ENCODE data around the gene DCBLD1.
"Not testable (repeated sequence)": the region's sequence is repeated elsewhere in the genome, so short reads cannot be mapped to it uniquely, and the experiment has no call there.

DCBLD1 gene

GRCh38 chr6:117497237-117497636 lies 14.8 kb downstream of the DCBLD1 start:
- no peak for DNase-seq (ENCODE audit: low read depth in 1 of 2, low spot score in 1 of 2)

GRCh38 chr6:117498159-117498558 lies 15.7 kb downstream of the DCBLD1 start:
- DNase-seq (ENCODE audit: low read depth in 1 of 2, low spot score in 1 of 2) = no peak

- no peak for DNase-seq (ENCODE audit: low read depth in 1 of 2, low spot score in 1 of 2)
These were observed 19.2 kb downstream of the DCBLD1 start for GRCh38 chr6:117501722-117502121.

DNA sequence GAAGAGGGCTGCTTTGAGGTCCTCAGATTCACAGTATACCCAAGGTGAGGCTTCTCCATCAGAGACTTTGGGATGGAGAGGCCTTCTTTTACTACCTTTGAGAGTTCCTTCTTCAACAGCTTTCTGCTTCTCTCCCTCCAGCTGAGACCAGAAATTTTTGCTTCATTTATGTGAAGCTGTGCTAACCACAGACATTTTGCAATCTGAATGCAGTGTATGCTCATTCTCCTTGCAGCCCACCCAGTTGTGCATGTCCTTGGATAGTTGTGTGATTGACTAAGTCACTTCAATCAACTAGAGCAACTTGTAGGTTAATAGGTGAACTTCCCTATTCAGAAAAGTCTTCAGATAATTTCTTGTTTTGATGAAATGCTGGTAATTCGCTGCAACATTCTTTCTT lies 20.1 kb downstream of the DCBLD1 start:
- no peak for DNase-seq (ENCODE audit: low read depth in 1 of 2, low spot score in 1 of 2)

GRCh38 chr6:117503211-117503610 lies 20.7 kb downstream of the DCBLD1 start:
- no peak for DNase-seq (ENCODE audit: low read depth in 1 of 2, low spot score in 1 of 2)

DNA sequence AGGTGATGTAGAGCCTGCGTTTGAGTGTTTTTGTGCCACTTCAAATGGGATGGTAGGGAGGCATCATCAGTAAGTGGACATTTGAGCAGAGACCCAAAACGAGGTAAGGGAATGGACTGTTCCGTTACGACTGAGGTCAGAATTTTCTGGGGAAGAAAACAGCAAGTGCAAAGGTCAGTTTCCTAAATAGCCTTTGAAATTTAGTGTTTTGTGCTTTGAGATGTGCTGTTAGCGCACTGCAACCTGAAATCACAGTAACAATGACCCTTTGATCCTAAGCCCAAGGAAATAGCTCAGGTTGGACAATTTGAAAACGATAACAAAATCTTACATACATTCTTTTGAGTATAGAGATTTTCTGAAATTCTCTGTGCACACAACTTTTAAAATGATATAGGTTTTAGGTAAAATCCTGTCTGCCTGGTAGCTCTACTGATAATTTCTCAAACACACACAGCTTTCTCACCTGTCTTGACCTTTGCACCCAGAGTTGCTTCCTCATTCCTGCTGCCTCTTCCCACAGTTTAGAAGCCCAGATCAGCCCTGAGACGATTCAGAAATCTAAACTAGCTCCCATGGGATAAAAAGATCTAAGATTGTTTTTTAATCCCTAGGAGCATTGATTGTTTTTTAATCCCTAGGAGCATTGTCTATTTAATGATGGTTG lies 22.1 kb downstream of the DCBLD1 start:
- no peak for DNase-seq (ENCODE audit: low read depth in 1 of 2, low spot score in 1 of 2)

- DNase-seq (ENCODE audit: low read depth in 1 of 2, low spot score in 1 of 2) = no peak
These were observed 22.8 kb downstream of the DCBLD1 start for GRCh38 chr6:117505311-117505710.

- no peak for DNase-seq (ENCODE audit: low read depth in 1 of 2, low spot score in 1 of 2)
These were observed 23.8 kb downstream of the DCBLD1 start for GRCh38 chr6:117506180-117506835.

- DNase-seq (ENCODE audit: low read depth in 1 of 2, low spot score in 1 of 2) = no peak
These were observed 24.4 kb downstream of the DCBLD1 start for GRCh38 chr6:117506907-117507306.

GRCh38 chr6:117508450-117508971 lies 26.0 kb downstream of the DCBLD1 start:
- DNase-seq (ENCODE audit: low read depth in 1 of 2, low spot score in 1 of 2) = no peak

GRCh38 chr6:117509021-117509420 lies 26.5 kb downstream of the DCBLD1 start:
- DNase-seq (ENCODE audit: low read depth in 1 of 2, low spot score in 1 of 2) = no peak

- DNase-seq (ENCODE audit: low read depth in 1 of 2, low spot score in 1 of 2) = no peak
These were observed 29.8 kb downstream of the DCBLD1 start for GRCh38 chr6:117512056-117512828.

DNA sequence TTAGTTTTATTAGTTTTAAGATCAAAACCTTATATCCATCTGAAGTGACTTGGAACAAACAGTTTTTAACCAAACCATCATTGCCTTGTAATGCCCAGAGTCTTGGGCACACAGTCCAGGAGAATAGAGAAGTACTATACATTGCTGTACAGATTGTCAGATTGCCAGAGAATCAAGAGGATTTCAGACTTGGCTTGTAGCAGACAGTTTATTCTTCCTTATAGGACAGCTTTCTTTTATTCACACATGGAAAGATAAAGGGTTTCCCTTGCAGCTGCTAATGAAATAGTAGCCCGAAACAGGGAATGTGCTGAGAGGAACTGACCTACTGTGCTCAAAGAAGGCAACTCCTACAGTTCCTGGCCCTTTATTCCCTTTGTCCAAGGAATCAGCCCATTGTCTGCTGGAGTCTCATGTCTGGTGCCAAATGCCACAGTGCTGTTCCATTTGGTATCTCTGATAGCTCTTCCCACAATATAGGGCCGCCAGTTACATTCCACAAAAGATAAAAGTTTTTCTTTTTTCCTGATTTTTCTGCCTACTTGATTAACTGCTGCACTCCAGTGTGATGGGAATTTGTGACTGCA lies 30.6 kb downstream of the DCBLD1 start:
- no peak for DNase-seq (ENCODE audit: low read depth in 1 of 2, low spot score in 1 of 2)

DNA sequence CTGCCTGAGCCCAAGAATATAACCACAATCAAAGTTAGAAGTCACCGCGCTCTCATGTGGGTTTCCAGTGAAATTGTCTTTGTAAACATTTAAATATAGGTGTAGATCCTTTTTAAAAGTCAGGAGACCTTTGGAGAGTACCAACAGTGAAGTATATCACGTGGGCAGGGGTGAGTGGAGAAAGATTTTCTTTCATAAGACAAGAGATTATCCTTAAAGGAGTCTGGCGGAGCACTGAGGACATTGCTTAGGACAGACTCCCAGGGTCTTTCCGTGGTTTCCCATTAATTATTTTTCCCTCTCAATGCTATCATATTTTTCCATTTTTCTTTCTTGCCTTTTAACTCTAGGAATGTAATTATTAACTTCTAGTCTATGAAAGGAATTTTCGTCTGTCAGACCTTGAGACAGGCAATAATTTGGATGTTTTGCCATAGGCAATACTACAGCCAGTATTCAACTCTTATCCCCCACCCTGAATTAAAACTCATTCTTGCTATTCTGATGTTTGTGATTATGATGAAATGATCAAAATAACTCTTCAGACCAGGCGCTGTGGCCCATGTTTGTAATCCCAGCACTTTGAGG lies 31.4 kb downstream of the DCBLD1 start:
- no peak for DNase-seq (ENCODE audit: low read depth in 1 of 2, low spot score in 1 of 2)

- no peak for DNase-seq (ENCODE audit: low read depth in 1 of 2, low spot score in 1 of 2)
These were observed 32.2 kb downstream of the DCBLD1 start for GRCh38 chr6:117514655-117515054.

DNA sequence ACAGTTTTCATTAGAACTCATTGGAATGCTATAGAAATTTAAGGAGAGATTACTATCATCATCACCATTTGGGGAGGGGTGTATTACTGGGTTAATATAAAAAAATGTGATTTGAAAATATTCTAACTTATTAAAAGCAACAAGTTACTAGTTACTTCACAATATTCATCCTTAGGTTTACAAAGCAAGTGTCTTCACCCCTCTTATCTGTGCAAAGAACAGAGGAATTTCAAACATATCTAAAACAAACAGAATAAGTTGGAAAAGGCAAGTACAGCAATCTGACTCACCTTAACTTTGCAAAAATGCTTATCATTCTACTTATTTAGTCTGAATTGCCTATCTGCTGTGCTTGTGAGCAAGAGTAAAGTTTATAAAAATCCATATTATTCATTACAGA lies 32.9 kb downstream of the DCBLD1 start:
- DNase-seq (ENCODE audit: low read depth in 1 of 2, low spot score in 1 of 2) = no peak

DNA sequence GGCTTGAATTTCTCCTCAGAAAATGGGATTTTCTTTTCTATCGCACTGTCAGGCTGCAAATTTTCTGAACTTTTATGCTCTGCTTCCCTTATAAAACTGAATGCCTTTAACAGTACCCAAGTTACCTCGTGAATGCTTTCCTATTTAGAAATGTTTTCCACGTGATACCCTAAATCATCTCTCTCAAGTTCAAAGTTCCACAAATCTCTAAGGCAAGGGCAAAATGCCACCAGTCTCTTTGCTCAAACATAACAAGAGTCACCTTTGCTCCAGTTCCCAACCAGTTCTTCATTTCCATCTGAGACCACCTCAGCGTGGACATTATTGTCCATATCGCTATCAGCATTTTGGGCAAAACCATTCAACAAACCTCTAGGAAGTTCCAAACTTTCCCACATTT lies 35.5 kb downstream of the DCBLD1 start:
- not testable (repeated sequence) for DNase-seq (ENCODE audit: low read depth in 1 of 2, low spot score in 1 of 2)

DNA sequence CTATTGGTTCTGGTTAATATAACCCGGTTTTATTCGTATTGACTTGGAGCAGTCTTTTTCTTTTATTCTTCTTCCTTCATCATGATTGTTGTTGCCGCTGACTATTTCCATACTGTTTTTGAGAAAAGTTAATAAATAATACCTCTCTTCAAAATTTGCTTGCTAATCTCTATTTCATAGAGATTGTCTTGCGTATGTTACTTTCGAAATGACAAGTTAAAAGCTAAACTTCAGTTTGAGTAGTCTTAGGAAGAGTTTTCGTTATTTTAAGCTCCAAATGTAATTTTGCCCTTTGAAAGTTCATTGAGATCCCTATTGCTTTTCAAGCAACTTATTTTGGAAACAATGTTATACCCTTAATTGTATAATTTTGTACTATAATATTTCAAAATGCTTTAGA lies 36.4 kb downstream of the DCBLD1 start:
- no peak for DNase-seq (ENCODE audit: low read depth in 1 of 2, low spot score in 1 of 2)

DNA sequence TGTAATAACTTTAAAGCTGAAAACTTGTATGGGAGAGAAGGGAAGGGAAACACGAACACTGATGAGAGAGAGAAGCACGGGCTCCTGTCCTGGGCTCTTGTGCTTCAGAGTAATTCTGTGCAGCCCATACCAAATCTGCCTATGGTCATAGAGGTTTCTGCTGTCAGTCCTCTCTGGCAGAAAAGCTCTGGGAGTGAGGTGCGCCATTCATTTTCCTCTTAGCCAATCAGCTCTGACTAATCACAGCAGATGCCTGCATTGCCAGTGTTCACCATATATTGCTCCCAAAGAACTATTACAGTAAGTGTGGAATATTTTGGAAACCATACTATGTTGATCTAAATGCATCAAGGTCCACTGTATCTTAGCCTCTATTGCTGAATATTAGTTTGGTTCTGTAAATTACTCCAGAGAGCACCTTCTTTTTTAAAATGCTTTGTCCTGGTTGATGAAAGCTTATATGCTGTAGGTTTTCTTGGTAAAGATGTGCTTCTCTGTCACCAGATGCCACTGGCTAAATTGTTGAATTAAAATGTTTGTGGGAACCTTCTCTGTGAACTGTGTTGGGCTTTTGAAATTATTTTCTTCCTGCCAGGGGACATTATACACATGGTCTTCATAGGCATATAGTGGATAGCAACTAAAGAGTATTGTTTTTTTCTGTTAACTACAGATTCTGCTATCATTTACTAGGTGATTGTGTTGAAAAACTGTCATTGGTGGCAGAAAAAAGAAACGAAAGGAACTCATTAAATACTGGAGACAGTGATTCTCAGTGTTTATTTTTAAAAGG lies 38.3 kb downstream of the DCBLD1 start:
- no peak for DNase-seq (ENCODE audit: low read depth in 1 of 2, low spot score in 1 of 2)

GRCh38 chr6:117521791-117522502 lies 39.5 kb downstream of the DCBLD1 start:
- DNase-seq (ENCODE audit: low read depth in 1 of 2, low spot score in 1 of 2) = no peak

Measured in activated CD4-positive, alpha-beta T cell treated with anti-CD3 and anti-CD28 coated beads, Interleukin-2, amount 50 U/mL, for 24 hours (primary cell).